ENCODE data around the gene DIP2C. TPM values are rescaled to one million over a fixed set of nuclear protein-coding genes. Genes with fewer than 3 reads are reported as not detected.

The DIP2C gene
- total RNA-seq, 1 donor from 2014 or later: 10.1 TPM

- H3K4me3 Mint-ChIP-seq: no peak overlapping the region
These were observed 148.4 kb downstream of the DIP2C start for GRCh38 chr10:541041-541440.

DNA sequence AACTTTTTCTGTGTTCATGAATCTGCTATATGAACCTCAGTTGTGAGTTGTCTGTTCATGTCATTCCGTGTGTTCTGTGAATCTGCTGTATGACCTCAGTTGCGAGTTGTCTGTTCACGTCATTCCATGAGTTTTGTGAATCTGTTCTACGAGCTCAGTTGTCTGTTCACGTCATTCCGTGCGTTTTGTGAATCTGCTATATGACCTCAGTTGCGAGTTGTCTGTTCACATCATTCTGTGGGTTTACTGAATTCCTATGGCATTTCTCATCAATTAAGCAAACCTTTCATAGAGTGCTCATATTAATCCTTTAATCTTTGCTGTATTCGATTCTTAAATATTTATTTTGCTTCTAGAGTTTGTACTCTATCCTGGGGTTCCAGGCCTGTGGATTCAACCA, 150.6 kb downstream of the DIP2C start:
- H3K9me3 Mint-ChIP-seq: no peaks in the 10 kb centered on the region
- H3K4me3 Mint-ChIP-seq: no peak overlapping the region
- peaks cover 60% of the 10 kb centered on the region for H4K20me1 ChIP-seq (ENCODE audit: low read depth)
- peaks cover 2% of the 10 kb centered on the region for H3K27me3 Mint-ChIP-seq (ENCODE audit: insufficient read depth, low read depth)
- H3K4me1 ChIP-seq: peaks cover 6% of the 10 kb centered on the region
- H3K79me2 ChIP-seq (ENCODE audit: low read depth): peaks cover 44% of the 10 kb centered on the region
- H3K4me2 ChIP-seq: no peak overlapping the region
- no peak overlapping the region for H3K27ac ChIP-seq
- no peaks in the 10 kb centered on the region for H3K27me3 ChIP-seq
- no peaks in the 10 kb centered on the region for H3K9me3 ChIP-seq (ENCODE audit: low read depth)
- H3K27ac Mint-ChIP-seq: no peak overlapping the region
- no peak for TF ChIP-seq EZH2phosphoT487 (IDR thresholded peaks at IDR 0.05)
- H3K36me3 Mint-ChIP-seq: no peaks in the 10 kb centered on the region
- no peak overlapping the region for H2AFZ ChIP-seq (replicated peaks)
- no peak overlapping the region for H3K4me3 ChIP-seq
- no peaks in the 10 kb centered on the region for H3F3A ChIP-seq (ENCODE audit: low read depth)
- H3K36me3 ChIP-seq: no peaks in the 10 kb centered on the region
- peaks cover 30% of the 10 kb centered on the region for H3K4me1 Mint-ChIP-seq
- no peak overlapping the region for H3K9ac ChIP-seq
- no peak for DNase-seq (ENCODE audit: low spot score)

More at GRCh38 chr10:541041-541440, 148.4 kb downstream of the DIP2C start:
- Histone ChIP-seq H3F3A (ENCODE audit: low read depth) (no peaks in the 10 kb centered on the region), H3K4me3 (no peak overlapping the region), H3K79me2 (ENCODE audit: low read depth) (peaks cover 50% of the 10 kb centered on the region), H3K4me1 (peaks cover 11% of the 10 kb centered on the region), H3K36me3 (no peaks in the 10 kb centered on the region), H3K9ac (no peak overlapping the region), H2AFZ (replicated peaks) (no peak overlapping the region), H3K27me3 (no peaks in the 10 kb centered on the region), H3K27ac (no peak overlapping the region), H3K9me3 (ENCODE audit: low read depth) (no peaks in the 10 kb centered on the region), H3K4me2 (no peak overlapping the region), H4K20me1 (ENCODE audit: low read depth) (peaks cover 64% of the 10 kb centered on the region)
- peaks cover 2% of the 10 kb centered on the region for H3K27me3 Mint-ChIP-seq (ENCODE audit: insufficient read depth, low read depth)
- H3K36me3 Mint-ChIP-seq: peaks cover 2% of the 10 kb centered on the region
- no peak for DNase-seq (ENCODE audit: low spot score)
- peaks cover 26% of the 10 kb centered on the region for H3K4me1 Mint-ChIP-seq
- H3K9me3 Mint-ChIP-seq: no peaks in the 10 kb centered on the region
- no peak overlapping the region for H3K27ac Mint-ChIP-seq
- TF ChIP-seq, protein P1, sequence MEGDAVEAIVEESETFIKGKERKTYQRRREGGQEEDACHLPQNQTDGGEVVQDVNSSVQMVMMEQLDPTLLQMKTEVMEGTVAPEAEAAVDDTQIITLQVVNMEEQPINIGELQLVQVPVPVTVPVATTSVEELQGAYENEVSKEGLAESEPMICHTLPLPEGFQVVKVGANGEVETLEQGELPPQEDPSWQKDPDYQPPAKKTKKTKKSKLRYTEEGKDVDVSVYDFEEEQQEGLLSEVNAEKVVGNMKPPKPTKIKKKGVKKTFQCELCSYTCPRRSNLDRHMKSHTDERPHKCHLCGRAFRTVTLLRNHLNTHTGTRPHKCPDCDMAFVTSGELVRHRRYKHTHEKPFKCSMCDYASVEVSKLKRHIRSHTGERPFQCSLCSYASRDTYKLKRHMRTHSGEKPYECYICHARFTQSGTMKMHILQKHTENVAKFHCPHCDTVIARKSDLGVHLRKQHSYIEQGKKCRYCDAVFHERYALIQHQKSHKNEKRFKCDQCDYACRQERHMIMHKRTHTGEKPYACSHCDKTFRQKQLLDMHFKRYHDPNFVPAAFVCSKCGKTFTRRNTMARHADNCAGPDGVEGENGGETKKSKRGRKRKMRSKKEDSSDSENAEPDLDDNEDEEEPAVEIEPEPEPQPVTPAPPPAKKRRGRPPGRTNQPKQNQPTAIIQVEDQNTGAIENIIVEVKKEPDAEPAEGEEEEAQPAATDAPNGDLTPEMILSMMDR (IDR thresholded peaks at IDR 0.05): no peak
- TF ChIP-seq EZH2phosphoT487 (IDR thresholded peaks at IDR 0.05): no peak
- TF ChIP-seq EZH2 (IDR thresholded peaks at IDR 0.05): no peak

DNA sequence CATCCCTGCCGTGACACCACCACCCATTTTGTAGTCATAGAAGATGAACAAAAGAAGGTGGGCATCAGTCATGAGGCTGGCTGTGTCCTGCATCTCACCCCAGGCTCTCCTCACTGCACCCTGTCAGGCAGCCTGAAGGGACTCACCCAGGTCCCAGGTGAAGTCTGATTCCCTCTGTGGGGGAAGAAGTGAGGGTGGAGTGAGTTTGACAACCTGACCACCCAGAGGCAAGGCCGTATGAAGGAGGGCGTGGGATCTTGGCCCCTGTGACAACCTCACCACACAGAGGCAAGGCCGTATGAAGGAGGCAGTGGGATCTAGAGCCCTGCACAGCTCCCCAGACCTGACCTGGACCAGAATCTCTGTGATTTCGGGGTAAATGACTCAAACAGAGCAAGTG, 152.5 kb downstream of the DIP2C start:
- Histone ChIP-seq H2AFZ (replicated peaks) (no peak overlapping the region), H4K20me1 (ENCODE audit: low read depth) (peaks cover 53% of the 10 kb centered on the region), H3K79me2 (ENCODE audit: low read depth) (peaks cover 26% of the 10 kb centered on the region), H3K9me3 (ENCODE audit: low read depth) (no peaks in the 10 kb centered on the region), H3K4me3 (no peak overlapping the region), H3K36me3 (no peaks in the 10 kb centered on the region), H3K4me2 (no peak overlapping the region), H3K4me1 (no peaks in the 10 kb centered on the region), H3K27me3 (no peaks in the 10 kb centered on the region), H3K27ac (no peak overlapping the region), H3F3A (ENCODE audit: low read depth) (no peaks in the 10 kb centered on the region), H3K9ac (no peak overlapping the region)
- no peaks in the 10 kb centered on the region for H3K27me3 Mint-ChIP-seq (ENCODE audit: insufficient read depth, low read depth)
- no peaks in the 10 kb centered on the region for H3K9me3 Mint-ChIP-seq
- peaks cover 6% of the 10 kb centered on the region for H3K36me3 Mint-ChIP-seq
- no peak overlapping the region for H3K27ac Mint-ChIP-seq
- no peak overlapping the region for H3K4me3 Mint-ChIP-seq
- TF ChIP-seq EZH2 (IDR thresholded peaks at IDR 0.05): no peak
- TF ChIP-seq, protein P1 (IDR thresholded peaks at IDR 0.05): no peak
- no peak for TF ChIP-seq EZH2phosphoT487 (IDR thresholded peaks at IDR 0.05)
- DNase-seq (ENCODE audit: low spot score): no peak
- H3K4me1 Mint-ChIP-seq: peaks cover 28% of the 10 kb centered on the region

- Histone ChIP-seq H3K36me3 (no peaks in the 10 kb centered on the region), H3K27me3 (no peaks in the 10 kb centered on the region), H3F3A (ENCODE audit: low read depth) (no peaks in the 10 kb centered on the region), H3K4me1 (no peaks in the 10 kb centered on the region), H3K27ac (no peak overlapping the region), H3K79me2 (ENCODE audit: low read depth) (peaks cover 22% of the 10 kb centered on the region), H3K4me2 (no peak overlapping the region), H3K4me3 (no peak overlapping the region), H4K20me1 (ENCODE audit: low read depth) (peaks cover 56% of the 10 kb centered on the region), H2AFZ (replicated peaks) (no peak overlapping the region), H3K9ac (no peak overlapping the region), H3K9me3 (ENCODE audit: low read depth) (no peaks in the 10 kb centered on the region)
- DNase-seq (ENCODE audit: low spot score): no peak
- no peak overlapping the region for H3K27ac Mint-ChIP-seq
- peaks cover 6% of the 10 kb centered on the region for H3K36me3 Mint-ChIP-seq
- H3K4me1 Mint-ChIP-seq: peaks cover 30% of the 10 kb centered on the region
- H3K9me3 Mint-ChIP-seq: no peaks in the 10 kb centered on the region
- no peaks in the 10 kb centered on the region for H3K27me3 Mint-ChIP-seq (ENCODE audit: insufficient read depth, low read depth)
- no peak overlapping the region for H3K4me3 Mint-ChIP-seq
- TF ChIP-seq, protein P1 (IDR thresholded peaks at IDR 0.05): no peak
- no peak for TF ChIP-seq EZH2phosphoT487 (IDR thresholded peaks at IDR 0.05)
- TF ChIP-seq EZH2 (IDR thresholded peaks at IDR 0.05): no peak
These were observed 153.0 kb downstream of the DIP2C start for GRCh38 chr10:536371-536925.

Measured in neural progenitor cell (in vitro differentiated cells).